Measurements from ENCODE around the gene AGBL4.

AGBL4 gene

DNA sequence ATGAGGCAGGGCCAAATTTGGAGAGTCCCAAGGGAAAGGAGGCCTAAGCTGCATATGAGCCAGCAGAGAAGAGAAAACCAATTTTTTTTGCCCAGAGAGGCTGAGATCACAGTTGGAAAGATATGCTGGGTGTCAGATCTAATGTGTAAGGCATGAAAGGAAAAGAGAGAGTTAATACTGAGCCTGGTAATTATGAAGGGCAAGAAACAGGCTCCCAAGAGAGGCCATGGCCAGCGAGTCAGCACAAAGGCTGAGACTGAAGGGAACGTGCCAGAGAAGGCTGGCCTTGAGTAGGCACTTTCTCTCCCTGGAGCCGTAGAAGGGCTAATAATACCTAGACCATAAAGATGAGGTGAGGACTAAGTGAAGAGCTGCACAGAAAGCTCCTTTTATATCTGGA is 1215.3 kb downstream of the AGBL4 start:
- DNase-seq, result no peak

GRCh38 chr1:48807554-48808260 is 1216.0 kb downstream of the AGBL4 start:
- DNase-seq, result no peak

- DNase-seq, result no peak
These were observed 1220.3 kb downstream of the AGBL4 start for GRCh38 chr1:48803474-48803873.

DNA sequence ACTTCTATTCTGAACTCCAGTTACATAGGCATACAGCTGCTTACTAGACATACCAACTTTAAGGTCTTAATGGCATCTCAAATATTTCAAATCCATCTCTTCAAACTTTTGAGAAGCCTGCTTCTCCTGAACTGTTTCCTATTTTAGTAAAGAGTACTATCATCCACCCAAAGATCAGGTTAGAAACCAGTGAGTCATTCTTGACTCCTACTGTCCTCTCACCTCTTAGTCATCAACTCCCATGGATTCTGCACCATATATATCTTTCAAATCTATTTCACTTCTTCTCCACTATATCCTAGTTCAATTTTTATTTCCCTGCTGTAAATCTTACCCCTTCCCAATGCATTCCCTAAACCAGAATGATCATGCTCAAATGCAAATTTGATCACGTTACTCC is 1228.9 kb downstream of the AGBL4 start:
- DNase-seq, result no peak

- DNase-seq, result no peak
These were observed 1229.9 kb downstream of the AGBL4 start for GRCh38 chr1:48793863-48794262.

- no peak for DNase-seq
These were observed 1230.8 kb downstream of the AGBL4 start for GRCh38 chr1:48792961-48793360.

DNA sequence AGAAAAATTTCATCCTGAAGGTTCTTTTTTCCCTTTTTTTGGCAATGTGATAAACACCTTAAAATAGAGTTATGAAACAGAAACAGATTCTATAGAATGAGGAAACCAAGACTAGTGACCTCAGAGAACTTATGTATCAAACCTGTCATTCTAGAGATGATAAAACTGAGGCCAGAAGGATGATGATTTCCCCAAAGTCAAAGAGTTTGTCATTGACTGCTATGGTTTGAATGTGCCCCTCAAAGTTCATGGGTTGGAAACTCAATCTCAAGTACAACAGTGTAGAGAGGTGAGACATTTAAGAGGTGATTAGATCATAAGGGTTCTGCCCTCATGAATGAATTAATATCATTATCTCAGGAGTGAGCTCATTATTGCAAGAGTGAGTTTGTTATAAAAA is 1233.4 kb downstream of the AGBL4 start:
- no peak for DNase-seq

- no peak for DNase-seq
These were observed 1233.9 kb downstream of the AGBL4 start for GRCh38 chr1:48789903-48790302.

DNA sequence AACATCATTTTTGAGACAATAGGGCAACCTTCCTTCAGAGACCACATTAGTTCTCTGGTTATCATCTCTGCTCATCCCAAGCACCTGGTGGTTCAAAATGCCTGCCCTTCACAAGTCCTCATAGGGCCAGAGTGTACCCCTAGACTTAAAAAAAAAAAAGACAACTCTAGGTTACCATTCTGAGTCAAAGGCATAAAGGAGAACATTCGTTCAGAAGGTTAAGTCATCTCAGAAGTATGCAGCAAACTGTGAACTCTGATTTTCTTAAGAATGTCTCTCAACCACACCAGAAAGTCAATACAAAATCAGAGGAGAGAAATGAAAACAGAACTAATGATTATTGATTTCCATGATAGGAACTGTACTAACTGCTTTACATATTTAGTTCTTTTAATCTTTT is 1237.9 kb downstream of the AGBL4 start:
- no peak for DNase-seq

- DNase-seq, result no peak
These were observed 1239.5 kb downstream of the AGBL4 start for GRCh38 chr1:48784301-48784700.

GRCh38 chr1:48777219-48777895 is 1246.4 kb downstream of the AGBL4 start:
- no peak for DNase-seq

DNA sequence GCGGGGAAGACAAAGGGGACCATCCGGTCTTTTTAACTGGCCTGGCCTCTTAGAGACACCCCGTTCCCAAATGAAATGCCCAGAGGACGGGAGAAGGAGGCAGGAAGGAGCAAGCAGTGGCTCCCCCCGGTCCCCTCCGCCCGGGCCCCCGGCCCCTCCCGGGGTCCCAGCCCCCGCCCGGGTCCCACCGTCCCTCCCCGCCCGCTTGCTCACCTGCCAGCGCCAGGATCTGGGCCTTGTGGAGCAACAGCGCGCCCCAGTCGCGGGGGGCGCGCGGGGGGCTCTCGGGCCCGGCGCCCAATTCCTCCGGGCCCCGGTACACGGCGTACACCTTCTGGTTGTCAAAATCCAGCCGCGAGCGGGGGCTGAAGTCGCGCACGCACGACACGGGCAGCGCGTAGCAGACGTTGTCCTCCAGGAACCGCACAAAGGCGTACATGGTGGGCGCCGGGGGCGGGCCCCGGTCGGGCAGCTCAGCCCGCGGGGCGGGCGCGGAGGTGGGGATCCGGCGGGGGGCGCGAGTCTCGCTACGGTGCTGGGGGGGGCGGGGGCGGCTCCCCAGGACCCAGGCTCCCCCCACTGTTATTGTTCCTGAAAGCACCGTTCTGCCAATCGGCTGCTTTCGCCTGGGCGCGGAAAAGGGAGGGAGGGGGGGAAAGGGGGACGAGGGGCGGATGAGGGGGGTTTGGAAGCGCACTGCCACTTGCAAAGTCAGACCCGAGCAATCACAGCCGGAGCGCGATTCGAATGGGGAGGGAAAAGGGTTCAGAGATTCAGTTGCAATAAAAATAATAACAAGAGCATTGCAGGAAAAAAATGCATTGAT is 1247.1 kb downstream of the AGBL4 start, which contains the start of gene BEND5:
BEND5 (minus strand) TSS at position 499 of the 826 bp plus-strand sequence; CDS start at position 439, 60 bp downstream.
- peak; percentile 73 for DNase-seq

DNA sequence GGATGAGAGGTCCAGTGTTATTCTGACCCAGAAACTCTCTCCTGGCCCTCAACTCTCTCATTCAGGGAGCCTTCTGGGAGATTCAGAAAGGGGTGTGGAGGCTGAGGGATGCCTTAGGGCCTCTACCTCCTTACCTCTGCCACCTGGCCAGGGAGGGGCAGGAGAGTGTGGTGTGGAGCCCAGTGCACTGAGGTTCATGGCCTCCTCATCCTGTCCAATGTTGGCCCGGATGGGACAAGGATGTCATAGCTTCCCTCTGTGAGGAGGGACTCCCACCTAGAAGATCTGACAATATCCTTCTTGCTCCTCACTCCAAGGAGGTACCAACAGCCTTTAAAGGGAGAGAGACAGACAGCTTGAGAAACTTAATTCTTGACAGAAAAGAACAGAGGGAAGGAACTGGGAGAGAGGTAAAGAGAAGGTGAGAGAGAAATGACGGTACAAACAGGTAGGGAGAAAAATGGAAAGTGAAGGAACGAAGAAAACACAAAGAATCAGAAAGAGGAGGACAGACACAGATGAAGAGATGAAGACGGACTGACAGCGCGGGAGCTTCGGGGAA is 1247.8 kb downstream of the AGBL4 start:
- DNase-seq, result no peak

GRCh38 chr1:48773133-48773532 is 1250.6 kb downstream of the AGBL4 start:
- DNase-seq, result no peak

DNA sequence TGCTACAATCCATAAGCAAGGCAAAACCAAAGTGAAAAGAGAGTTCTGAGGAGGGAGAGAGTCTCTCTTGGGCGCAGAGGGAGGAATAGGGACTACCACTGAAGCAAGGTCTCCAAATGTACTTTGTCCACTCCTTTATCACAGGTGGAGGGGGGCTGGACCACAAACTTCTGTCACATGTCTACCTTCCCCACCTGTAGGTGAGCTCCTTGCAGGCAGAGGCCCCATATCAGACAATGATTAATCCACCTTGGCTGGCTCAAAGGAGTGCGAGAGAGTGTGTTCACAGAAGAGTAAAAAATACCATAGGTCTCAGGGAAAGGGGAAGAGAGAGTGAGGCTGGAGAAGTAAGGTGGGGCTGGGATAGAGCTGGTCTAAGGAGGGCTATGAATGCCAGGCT is 1251.5 kb downstream of the AGBL4 start:
- DNase-seq, result no peak

DNA sequence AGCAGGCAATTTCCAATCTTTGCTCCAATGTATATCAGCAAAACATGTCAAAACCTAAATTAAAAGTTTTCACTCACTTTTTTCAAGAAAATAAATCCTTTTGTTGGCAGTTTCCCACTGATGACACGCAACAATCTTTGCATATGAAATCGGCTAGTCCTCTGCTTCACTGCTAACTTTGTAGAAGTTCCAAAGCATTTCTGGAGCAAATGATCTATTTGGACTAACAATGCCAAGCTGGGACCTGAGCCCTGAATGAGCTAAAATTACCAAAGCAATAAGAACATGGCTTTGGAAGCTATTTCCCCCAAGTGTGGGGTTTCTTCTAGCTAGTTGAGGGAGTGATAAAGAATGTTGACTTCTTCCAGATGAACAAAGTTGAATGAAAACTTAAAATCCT is 1252.2 kb downstream of the AGBL4 start:
- DNase-seq, result no peak

- no peak for DNase-seq
These were observed 1255.7 kb downstream of the AGBL4 start for GRCh38 chr1:48767975-48768510.

DNA sequence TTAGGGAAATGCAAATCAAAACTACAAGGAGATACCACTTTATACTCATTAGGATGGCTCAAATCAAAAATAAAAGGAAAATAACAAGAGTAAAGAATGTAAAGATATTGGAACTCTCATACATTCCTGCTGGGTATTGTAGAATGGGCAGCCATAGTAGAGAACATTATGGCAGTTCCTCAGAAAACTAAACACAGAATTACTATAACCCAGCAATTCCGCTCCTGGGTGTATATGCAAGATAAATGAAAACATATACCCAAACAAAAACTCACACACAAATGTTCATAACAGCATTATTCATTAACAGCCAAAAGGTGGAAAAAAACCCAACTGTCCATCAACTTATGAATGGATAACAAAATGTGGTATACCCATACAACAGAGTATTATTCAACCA is 1258.4 kb downstream of the AGBL4 start:
- DNase-seq, result no peak

DNA sequence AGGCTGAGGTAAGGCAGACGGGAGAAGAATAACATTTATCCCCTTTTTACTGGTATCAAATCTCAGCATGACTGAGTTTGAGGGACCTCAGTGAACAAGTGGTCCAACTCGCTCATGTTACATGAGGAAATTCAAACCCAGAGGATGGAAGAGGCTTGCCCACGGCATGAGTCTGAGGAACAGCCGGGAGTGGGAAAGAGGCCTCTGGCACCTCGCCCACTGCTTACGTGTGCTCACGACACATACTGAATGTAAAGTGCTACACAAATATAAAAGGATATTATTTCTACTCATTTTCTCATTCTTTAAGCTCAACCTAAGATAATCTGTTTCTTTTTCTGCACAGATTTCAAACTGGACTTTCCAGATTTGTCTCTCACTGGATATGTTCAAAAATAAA is 1261.8 kb downstream of the AGBL4 start:
- DNase-seq, result no peak

DNA sequence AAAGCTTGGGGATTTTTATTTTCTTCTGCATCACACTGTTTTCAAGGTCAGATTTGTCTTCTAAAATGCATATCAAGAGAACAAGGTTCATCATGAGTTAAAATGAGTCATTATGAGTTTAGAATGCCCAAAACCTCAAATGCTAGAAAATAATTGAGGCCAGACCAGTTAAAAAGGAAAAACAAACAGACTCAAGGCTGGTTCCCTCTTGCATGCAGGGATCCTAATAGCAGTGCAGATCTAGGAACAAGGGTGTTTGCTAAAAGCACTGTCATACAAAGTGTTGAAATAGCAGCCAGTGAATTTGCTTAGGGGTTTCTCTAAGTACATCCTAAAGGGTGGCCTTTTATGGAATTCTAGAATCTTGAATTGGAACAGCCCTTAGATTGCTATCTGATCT is 1262.3 kb downstream of the AGBL4 start:
- no peak for DNase-seq

- no peak for DNase-seq
These were observed 1262.9 kb downstream of the AGBL4 start for GRCh38 chr1:48760857-48761256.

DNA sequence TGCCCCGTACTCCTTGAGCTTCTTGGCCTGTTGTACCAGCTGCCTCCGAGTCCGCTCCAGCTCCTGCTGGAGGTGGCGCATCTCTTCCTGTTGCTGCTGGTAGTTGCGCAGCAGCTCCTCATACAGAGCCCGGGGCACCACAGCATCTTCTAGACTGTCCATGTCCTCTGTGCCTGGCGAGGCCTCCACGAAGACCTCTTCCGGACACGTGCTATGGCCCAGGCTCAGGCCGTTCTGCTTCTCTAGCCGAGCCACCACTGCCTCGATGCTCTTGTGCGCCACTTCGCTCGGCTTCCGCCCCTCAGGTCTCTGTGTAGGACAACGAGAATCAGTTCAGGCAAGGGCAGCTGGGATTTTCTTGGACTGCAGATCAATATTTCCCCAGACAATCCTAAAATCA is 1264.8 kb downstream of the AGBL4 start:
- DNase-seq, result no peak

DNA sequence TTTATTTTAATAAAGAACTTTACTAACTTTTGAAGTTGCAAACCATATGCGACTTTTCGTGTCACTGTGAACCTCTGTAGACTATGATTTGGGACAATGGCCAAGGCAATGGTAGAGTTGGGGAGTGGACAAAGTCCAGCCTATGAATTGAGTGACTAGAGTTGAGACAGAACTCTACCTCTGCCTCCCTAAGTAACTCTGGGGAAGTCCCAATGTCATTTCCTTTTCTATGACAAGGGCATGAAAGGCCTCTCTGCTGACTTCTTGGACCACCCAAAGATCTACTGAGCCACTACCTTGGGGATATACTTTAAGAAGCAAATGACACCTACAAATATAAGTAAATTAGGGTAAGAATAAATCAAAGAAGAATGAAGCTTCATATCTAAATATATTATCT is 1266.4 kb downstream of the AGBL4 start:
- DNase-seq, result no peak
